Gastroesophageal sphincter (tissue), 3 donors: ENCODE measurements around the gene RNLS.

Source experiments
- CTCF ChIP-seq, 4 experiments: fragments of 200-600 bp in 2 of 4; fragments of 450-650 bp in 2 of 4; sonication (generic) in 1 of 4; IDR thresholded peaks; one replicate each; pipeline ENCODE4 v1.5.1; 2017 to 2019; ENCODE audit warnings: antibody characterized with exemption in 4 of 4, mild to moderate bottlenecking in 2 of 4, moderate library complexity in 2 of 4
- EP300 ChIP-seq: sonication (generic); formaldehyde crosslinking; IDR thresholded peaks from one replicate; pipeline ENCODE4 v1.6.1; 2017; ENCODE audit warnings: antibody characterized with exemption, mild to moderate bottlenecking
- POLR2A ChIP-seq, 2 donors: fragments of 450-650 bp; IDR thresholded peaks; one replicate each; pipeline ENCODE4 v1.6.1; 2017; ENCODE audit warnings: antibody characterized with exemption in 2 of 2, mild to moderate bottlenecking in 2 of 2, moderate library complexity in 1 of 2
- POLR2AphosphoS5 ChIP-seq: sonication (generic); formaldehyde crosslinking; IDR thresholded peaks from one replicate; pipeline ENCODE4 v1.6.1; 2017; ENCODE audit warnings: antibody characterized with exemption

DNA sequence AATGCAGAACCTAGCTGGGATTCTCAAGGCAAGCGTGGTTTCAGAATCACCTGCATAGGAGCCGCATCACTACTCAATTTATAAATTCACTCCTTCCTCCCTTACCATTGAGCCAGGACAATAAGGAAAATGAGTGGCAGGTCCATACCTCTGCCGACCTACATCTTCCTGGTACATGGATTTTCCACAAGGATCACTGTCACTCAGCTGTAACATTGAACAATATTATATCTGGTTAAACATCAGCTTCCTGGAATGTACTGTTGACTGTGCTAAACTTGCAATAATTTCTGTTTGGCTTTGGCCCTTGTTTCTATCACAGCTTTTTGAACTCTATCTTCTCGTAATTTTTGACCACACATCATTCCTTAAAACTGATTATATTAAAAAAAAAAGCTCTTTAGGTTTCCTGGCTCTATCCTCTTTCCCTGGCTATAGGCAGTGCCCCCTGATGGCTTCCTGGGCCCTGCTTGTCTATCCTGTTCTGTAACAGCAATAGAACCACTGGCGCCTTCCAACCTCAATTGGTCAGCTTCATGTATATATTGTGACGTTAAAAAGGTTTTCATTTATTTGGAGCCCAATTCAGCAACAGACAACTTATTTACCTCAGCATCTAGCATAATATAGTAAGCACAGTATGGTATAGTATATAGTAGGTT, 59.2 kb downstream of the RNLS start:
- TF ChIP-seq CTCF (IDR thresholded peaks at IDR 0.05) = no peak
- TF ChIP-seq POLR2A (IDR thresholded peaks at IDR 0.05) = no peak
- TF ChIP-seq POLR2AphosphoS5 = no peak
- no peak for TF ChIP-seq EP300
